Stimulated activated CD4-positive, alpha-beta T cell treated with anti-CD3 and anti-CD28 coated beads, TNF-alpha, amount 100 ng/mL, for 1 hour (primary cell): ENCODE data around the gene KLHL12.

Source experiments
- DNase-seq, 3 donors: peaks; one replicate each; pipeline ENCODE4 v3.0.0-alpha.2; 2020; ENCODE audit warnings: low read depth in 3 of 3, low spot score in 1 of 3

Gene KLHL12

GRCh38 chr1:202888531-202889360 is 38.3 kb downstream of the KLHL12 start, which contains the start of gene RABIF:
TSS of gene RABIF (minus strand) at chr1:202889149. CDS start at chr1:202889098, 51 bp downstream.
- DNase-seq: peak; percentile 88 to 94 (median 91)

- DNase-seq: no peak
These were observed 38.9 kb downstream of the KLHL12 start for GRCh38 chr1:202888221-202888530.

GRCh38 chr1:202880961-202881460 is 46.0 kb downstream of the KLHL12 start:
- DNase-seq: no peak

GRCh38 chr1:202880062-202880461 is 47.0 kb downstream of the KLHL12 start:
- DNase-seq: no peak

GRCh38 chr1:202879128-202879527 is 47.9 kb downstream of the KLHL12 start:
- DNase-seq: no peak

- no peak for DNase-seq
These were observed 54.0 kb downstream of the KLHL12 start for GRCh38 chr1:202873026-202873425.

- DNase-seq: no peak
These were observed 55.7 kb downstream of the KLHL12 start for GRCh38 chr1:202871367-202871766.

- no peak for DNase-seq
These were observed 64.1 kb downstream of the KLHL12 start for GRCh38 chr1:202862679-202863560.

GRCh38 chr1:202861420-202862132 is 65.5 kb downstream of the KLHL12 start:
- DNase-seq: no peak

- DNase-seq: peak in 1 of 3 donors; percentile 4
These were observed 66.2 kb downstream of the KLHL12 start for GRCh38 chr1:202860744-202861419.

- no peak for DNase-seq
These were observed 68.1 kb downstream of the KLHL12 start for GRCh38 chr1:202858789-202859414.

GRCh38 chr1:202858331-202858730 is 68.7 kb downstream of the KLHL12 start:
- no peak for DNase-seq

GRCh38 chr1:202857136-202857610 is 69.9 kb downstream of the KLHL12 start:
- DNase-seq: no peak

- no peak for DNase-seq
These were observed 71.0 kb downstream of the KLHL12 start for GRCh38 chr1:202856014-202856413.

GRCh38 chr1:202854787-202855186 is 72.2 kb downstream of the KLHL12 start:
- DNase-seq: no peak

- no peak for DNase-seq
These were observed 74.7 kb downstream of the KLHL12 start for GRCh38 chr1:202852163-202852904.

- no peak for DNase-seq
These were observed 76.3 kb downstream of the KLHL12 start for GRCh38 chr1:202850593-202851362.

- DNase-seq: no peak
These were observed 78.9 kb downstream of the KLHL12 start for GRCh38 chr1:202848191-202848542.

- DNase-seq: no peak
These were observed 82.1 kb downstream of the KLHL12 start for GRCh38 chr1:202844935-202845334.
